MCF 10A (cell line): ENCODE results near the gene TCF12. TPM values are rescaled to one million over a fixed set of nuclear protein-coding genes. Genes with fewer than 3 reads are reported as not detected.
A peak's percentile ranks its signal among the peaks of the same experiment; 100 is the strongest.
"Not testable (repeated sequence)": the region's sequence is repeated elsewhere in the genome, so short reads cannot be mapped to it uniquely, and the experiment has no call there.

Experiments
- BruUV-seq: library from RNA; stranded (reverse); fragments of 400-500 nt; replicated peaks from 2 replicates; lab custom pipeline; 2021; lab: Mats Ljungman, UMichigan
- CTCF ChIA-PET: fragments of 300-600 bp; sonication (Branson Sonifier 250); formaldehyde crosslinking; extraction: SDS; loops from one replicate; lab custom pipeline; 2021; ENCODE audit warnings: antibody characterized with exemption, inconsistent platforms; lab: Yijun Ruan, JAX
- POLR2A ChIA-PET: fragments of 300-600, 350-650 bp; sonication (Branson Sonifier 250); formaldehyde crosslinking; extraction: SDS; loops from one replicate; lab custom pipeline; 2020; ENCODE audit warnings: antibody characterized with exemption, inconsistent platforms; lab: Yijun Ruan, JAX
- DNase-seq: peaks from one replicate; pipeline ENCODE4 v3.0.0-alpha.2; 2018; ENCODE audit not compliant: unreplicated experiment
- H3K27ac Mint-ChIP-seq: one replicate; pipeline ENCODE4 v1.8.0; 2022; ENCODE audit warnings: mild to moderate bottlenecking, low read depth, mixed read lengths; ENCODE audit not compliant: unreplicated experiment
- H3K27me3 Mint-ChIP-seq: one replicate; pipeline ENCODE4 v1.8.0; 2022; ENCODE audit warnings: mixed read lengths; ENCODE audit not compliant: insufficient read depth, unreplicated experiment
- H3K36me3 Mint-ChIP-seq: one replicate; pipeline ENCODE4 v1.8.0; 2022; ENCODE audit warnings: mild to moderate bottlenecking, moderate library complexity, mixed read lengths; ENCODE audit not compliant: insufficient read depth, unreplicated experiment
- H3K4me1 Mint-ChIP-seq: one replicate; pipeline ENCODE4 v1.8.0; 2022; ENCODE audit warnings: mixed read lengths; ENCODE audit not compliant: insufficient read depth, unreplicated experiment
- H3K4me3 Mint-ChIP-seq: one replicate; pipeline ENCODE4 v1.8.0; 2022; ENCODE audit warnings: mild to moderate bottlenecking, moderate library complexity, mixed read lengths; ENCODE audit not compliant: unreplicated experiment
- H3K9me3 Mint-ChIP-seq: one replicate; pipeline ENCODE4 v1.8.0; 2022; ENCODE audit warnings: mixed read lengths; ENCODE audit not compliant: unreplicated experiment
- CTCF ChIP-seq: fragments of 200-600 bp; IDR thresholded peaks from one replicate; pipeline ENCODE4 v1.8.0; 2022; ENCODE audit warnings: antibody characterized with exemption, mild to moderate bottlenecking; ENCODE audit not compliant: unreplicated experiment
- intact Hi-C: fragments of 100-400 bp; cut with micrococcal nuclease; formaldehyde crosslinking; loops from 2 replicates; pipeline ENCODE4 v1.14.1; 2022
- total RNA-seq: library from RNA; stranded (reverse); gene quantifications from 2 replicates; pipeline ENCODE4 v1.2.3, GENCODE V29; 2022

Gene TCF12
- total RNA-seq, 1 experiment from 2014 or later = 140 TPM

GRCh38 chr15:57160823-57161560 is 242.5 kb downstream of the TCF12 start:
- DNase-seq = no peak
- intact Hi-C loops = no loop called here
- H3K27ac Mint-ChIP-seq = no peak overlapping the region

GRCh38 chr15:57164251-57164650 is 245.8 kb downstream of the TCF12 start:
- H3K27ac Mint-ChIP-seq, H3K9me3 Mint-ChIP-seq, BruUV-seq, DNase-seq, intact Hi-C loops, H3K4me3 Mint-ChIP-seq, H3K4me1 Mint-ChIP-seq, H3K27me3 Mint-ChIP-seq: not testable (repeated sequence)
- ChIA-PET POLR2A (interaction anchor here (0.6 kb wide), 1 partner anchor 14 kb away, joined by 3 read pairs; no protein-coding TSS in a partner anchor), CTCF (interaction anchor here (1.0 kb wide), 1 partner anchor 54 kb away, joined by 4 read pairs; no protein-coding TSS in a partner anchor)
- H3K36me3 Mint-ChIP-seq = peaks cover 25% of the 10 kb centered on the region

More at GRCh38 chr15:57160823-57161560, 242.5 kb downstream of the TCF12 start:
- no TSS peak for BruUV-seq
- TF ChIP-seq CTCF = no peak
- CTCF ChIA-PET = interaction anchor here (0.6 to 1.2 kb wide), 3 partner anchors 12 to 146 kb away, joined by 4 to 7 read pairs (median 5); no protein-coding TSS in a partner anchor
- Mint-ChIP-seq H3K4me1 (peaks cover 11% of the 10 kb centered on the region), H3K36me3 (peaks cover 12% of the 10 kb centered on the region), H3K9me3 (no peaks in the 10 kb centered on the region), H3K27me3 (no peaks in the 10 kb centered on the region), H3K4me3 (no peak overlapping the region)
- POLR2A ChIA-PET = interaction anchor here (0.9 kb wide), 1 partner anchor 179 kb away, joined by 3 read pairs; no protein-coding TSS in a partner anchor

GRCh38 chr15:57165992-57166391 is 247.5 kb downstream of the TCF12 start:
- ChIA-PET CTCF (interaction anchor here (0.6 to 1.0 kb wide), 2 partner anchors 47 to 140 kb away, joined by 3 to 5 read pairs; no protein-coding TSS in a partner anchor), POLR2A (interaction anchor here (1.1 kb wide), 1 partner anchor 19 kb away, joined by 3 read pairs; no protein-coding TSS in a partner anchor)
- H3K27me3 Mint-ChIP-seq = no peaks in the 10 kb centered on the region
- no peaks in the 10 kb centered on the region for H3K4me1 Mint-ChIP-seq
- peaks cover 17% of the 10 kb centered on the region for H3K36me3 Mint-ChIP-seq
- intact Hi-C loops = no loop called here
- BruUV-seq = no TSS peak
- peak; percentile 49 for DNase-seq
- H3K27ac Mint-ChIP-seq = no peak overlapping the region
- TF ChIP-seq CTCF = no peak
- H3K4me3 Mint-ChIP-seq = no peak overlapping the region
- H3K9me3 Mint-ChIP-seq = no peaks in the 10 kb centered on the region

- no peaks in the 10 kb centered on the region for H3K4me1 Mint-ChIP-seq
- CTCF ChIA-PET = interaction anchor here (0.6 to 0.8 kb wide), 2 partner anchors 21 to 256 kb away, joined by 3 to 6 read pairs; no protein-coding TSS in a partner anchor
- H3K27me3 Mint-ChIP-seq = no peaks in the 10 kb centered on the region
- BruUV-seq = TSS peak; percentile 4
- H3K36me3 Mint-ChIP-seq = peaks cover 14% of the 10 kb centered on the region
- no peak for DNase-seq
- intact Hi-C loops = no loop called here
- POLR2A ChIA-PET = no interaction called here
- H3K4me3 Mint-ChIP-seq = no peak overlapping the region
- no peak for TF ChIP-seq CTCF
- H3K9me3 Mint-ChIP-seq = no peaks in the 10 kb centered on the region
- H3K27ac Mint-ChIP-seq = no peak overlapping the region
Measured at GRCh38 chr15:57167821-57168395, 249.5 kb downstream of the TCF12 start.
